DMS 273 treated with DMSO at 0.1 percent for 48 hours (cell line): ENCODE measurements around the gene RNF187.
"Not testable (repeated sequence)": the region's sequence is repeated elsewhere in the genome, so short reads cannot be mapped to it uniquely, and the experiment has no call there.

Experiments used
- DNase-seq: peaks from one replicate; lab custom pipeline; 2025; lab: John Stamatoyannopoulos, UW

The RNF187 gene

GRCh38 chr1:228460821-228461220 lies 26.4 kb upstream of the RNF187 start:
- no peak for DNase-seq

GRCh38 chr1:228462560-228462959 lies 24.6 kb upstream of the RNF187 start:
- no peak for DNase-seq

GRCh38 chr1:228463009-228463558 lies 24.1 kb upstream of the RNF187 start:
- DNase-seq, result no peak

- no peak for DNase-seq
Measured at GRCh38 chr1:228463559-228464455, 23.4 kb upstream of the RNF187 start.

GRCh38 chr1:228464487-228464983 lies 22.6 kb upstream of the RNF187 start:
- DNase-seq, result no peak

- no peak for DNase-seq
Measured at GRCh38 chr1:228465141-228465540, 22.0 kb upstream of the RNF187 start.

- DNase-seq, result no peak
Measured at GRCh38 chr1:228465571-228466146, 21.5 kb upstream of the RNF187 start.

- not testable (repeated sequence) for DNase-seq
Measured at GRCh38 chr1:228468188-228468587, 19.0 kb upstream of the RNF187 start.

- no peak for DNase-seq
Measured at GRCh38 chr1:228469413-228470162, 17.6 kb upstream of the RNF187 start.

- no peak for DNase-seq
Measured at GRCh38 chr1:228471154-228471761, 15.9 kb upstream of the RNF187 start.

- DNase-seq, result peak; percentile 7
Measured at GRCh38 chr1:228471762-228472398, 15.3 kb upstream of the RNF187 start.

- no peak for DNase-seq
Measured at GRCh38 chr1:228472655-228473054, 14.5 kb upstream of the RNF187 start.

GRCh38 chr1:228474507-228474906 lies 12.7 kb upstream of the RNF187 start:
- no peak for DNase-seq

- DNase-seq, result no peak
Measured at GRCh38 chr1:228475812-228476211, 11.4 kb upstream of the RNF187 start.

GRCh38 chr1:228477263-228477662 lies 9.9 kb upstream of the RNF187 start:
- DNase-seq, result no peak

GRCh38 chr1:228478326-228478725 lies 8.9 kb upstream of the RNF187 start:
- no peak for DNase-seq

GRCh38 chr1:228478912-228479711 lies 8.1 kb upstream of the RNF187 start:
- DNase-seq, result no peak

- DNase-seq, result no peak
Measured at GRCh38 chr1:228483789-228484188, 3.4 kb upstream of the RNF187 start.

GRCh38 chr1:228486596-228487335 lies 416 bp upstream of the RNF187 start:
- peak; percentile 96 for DNase-seq
